AG09309 (cell line): ENCODE results near the gene PPIB.
A peak's percentile ranks its signal among the peaks of the same experiment; 100 is the strongest.

Source experiments
- DNase-seq: peaks from one replicate; pipeline ENCODE4 v3.0.0-alpha.2; 2010; ENCODE audit warnings: low read depth
- H3K4me3 ChIP-seq: 2 replicates; pipeline ENCODE4 v1.5.1; 2011; ENCODE audit warnings: mild to moderate bottlenecking, low read depth, low read length, moderate library complexity; ENCODE audit not compliant: control insufficient read depth
- TF ChIP-seq, protein P1 (sequence below): IDR thresholded peaks from 2 replicates; pipeline ENCODE4 v1.5.1; 2011; ENCODE audit warnings: mild to moderate bottlenecking, low read depth, low read length, inconsistent platforms; ENCODE audit not compliant: insufficient read depth, control insufficient read depth; ENCODE audit errors: missing control alignments

The PPIB gene

DNA sequence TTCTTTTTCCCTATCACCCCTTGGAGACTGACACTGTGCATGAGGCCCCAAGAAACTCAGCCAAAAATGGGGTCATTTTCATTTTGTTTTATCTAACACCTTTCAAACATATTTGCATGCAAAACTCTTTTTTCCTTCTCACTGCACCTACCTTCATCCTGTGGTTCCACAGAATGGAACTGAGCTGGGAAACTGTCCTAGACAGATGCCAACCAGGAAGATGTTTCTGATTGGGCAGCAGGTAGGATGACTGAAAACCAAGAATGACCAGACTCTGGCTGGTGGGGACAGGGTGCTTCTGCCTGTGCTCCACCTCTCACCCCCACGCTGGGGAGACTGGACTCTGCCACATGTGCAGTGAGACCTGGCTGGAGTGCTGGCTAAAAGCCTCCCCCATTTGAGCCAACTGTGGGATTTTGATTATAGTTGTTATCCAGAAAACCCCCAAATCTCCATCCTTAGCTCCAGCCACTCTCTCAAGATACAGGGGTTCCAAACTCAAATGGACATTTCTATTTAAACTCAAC lies 5.2 kb downstream of the PPIB start:
- TF ChIP-seq, protein P1, sequence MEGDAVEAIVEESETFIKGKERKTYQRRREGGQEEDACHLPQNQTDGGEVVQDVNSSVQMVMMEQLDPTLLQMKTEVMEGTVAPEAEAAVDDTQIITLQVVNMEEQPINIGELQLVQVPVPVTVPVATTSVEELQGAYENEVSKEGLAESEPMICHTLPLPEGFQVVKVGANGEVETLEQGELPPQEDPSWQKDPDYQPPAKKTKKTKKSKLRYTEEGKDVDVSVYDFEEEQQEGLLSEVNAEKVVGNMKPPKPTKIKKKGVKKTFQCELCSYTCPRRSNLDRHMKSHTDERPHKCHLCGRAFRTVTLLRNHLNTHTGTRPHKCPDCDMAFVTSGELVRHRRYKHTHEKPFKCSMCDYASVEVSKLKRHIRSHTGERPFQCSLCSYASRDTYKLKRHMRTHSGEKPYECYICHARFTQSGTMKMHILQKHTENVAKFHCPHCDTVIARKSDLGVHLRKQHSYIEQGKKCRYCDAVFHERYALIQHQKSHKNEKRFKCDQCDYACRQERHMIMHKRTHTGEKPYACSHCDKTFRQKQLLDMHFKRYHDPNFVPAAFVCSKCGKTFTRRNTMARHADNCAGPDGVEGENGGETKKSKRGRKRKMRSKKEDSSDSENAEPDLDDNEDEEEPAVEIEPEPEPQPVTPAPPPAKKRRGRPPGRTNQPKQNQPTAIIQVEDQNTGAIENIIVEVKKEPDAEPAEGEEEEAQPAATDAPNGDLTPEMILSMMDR, result no peak
- no peak overlapping the region for H3K4me3 ChIP-seq
- no peak for DNase-seq

DNA sequence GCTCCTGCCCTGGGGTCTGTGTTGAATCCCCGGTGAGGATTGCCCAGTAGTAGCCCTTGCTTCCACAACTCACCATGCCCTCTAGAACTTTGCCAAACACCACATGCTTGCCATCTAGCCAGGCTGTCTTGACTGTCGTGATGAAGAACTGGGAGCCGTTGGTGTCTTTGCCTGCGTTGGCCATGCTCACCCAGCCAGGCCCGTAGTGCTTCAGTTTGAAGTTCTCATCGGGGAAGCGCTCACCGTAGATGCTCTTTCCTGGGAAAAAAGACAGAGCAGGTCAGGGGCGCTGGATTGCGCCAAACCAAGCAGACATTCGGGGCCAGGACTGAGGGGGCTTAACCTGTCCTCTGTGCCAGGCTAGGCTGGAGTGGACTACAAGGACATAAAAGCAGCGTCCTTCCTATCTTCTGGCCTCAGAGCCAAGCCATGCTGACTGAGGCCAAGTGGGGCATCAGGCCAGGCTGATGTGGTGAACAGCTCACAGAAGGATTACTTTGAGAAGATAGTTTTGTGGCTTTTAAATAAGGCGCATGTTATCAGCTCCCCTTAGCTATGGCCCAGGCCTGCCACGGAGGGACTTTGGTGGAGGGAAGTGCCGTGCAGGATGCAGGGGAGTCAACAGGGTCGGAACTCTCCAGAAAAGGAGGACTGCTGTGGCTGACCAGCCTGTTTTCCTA lies 6.0 kb downstream of the PPIB start:
- H3K4me3 ChIP-seq, result no peak overlapping the region
- DNase-seq, result no peak
- TF ChIP-seq, protein P1, result no peak

GRCh38 chr15:64155802-64156651 lies 6.8 kb downstream of the PPIB start:
- H3K4me3 ChIP-seq, result no peak overlapping the region
- TF ChIP-seq, protein P1, result no peak
- DNase-seq, result no peak

DNA sequence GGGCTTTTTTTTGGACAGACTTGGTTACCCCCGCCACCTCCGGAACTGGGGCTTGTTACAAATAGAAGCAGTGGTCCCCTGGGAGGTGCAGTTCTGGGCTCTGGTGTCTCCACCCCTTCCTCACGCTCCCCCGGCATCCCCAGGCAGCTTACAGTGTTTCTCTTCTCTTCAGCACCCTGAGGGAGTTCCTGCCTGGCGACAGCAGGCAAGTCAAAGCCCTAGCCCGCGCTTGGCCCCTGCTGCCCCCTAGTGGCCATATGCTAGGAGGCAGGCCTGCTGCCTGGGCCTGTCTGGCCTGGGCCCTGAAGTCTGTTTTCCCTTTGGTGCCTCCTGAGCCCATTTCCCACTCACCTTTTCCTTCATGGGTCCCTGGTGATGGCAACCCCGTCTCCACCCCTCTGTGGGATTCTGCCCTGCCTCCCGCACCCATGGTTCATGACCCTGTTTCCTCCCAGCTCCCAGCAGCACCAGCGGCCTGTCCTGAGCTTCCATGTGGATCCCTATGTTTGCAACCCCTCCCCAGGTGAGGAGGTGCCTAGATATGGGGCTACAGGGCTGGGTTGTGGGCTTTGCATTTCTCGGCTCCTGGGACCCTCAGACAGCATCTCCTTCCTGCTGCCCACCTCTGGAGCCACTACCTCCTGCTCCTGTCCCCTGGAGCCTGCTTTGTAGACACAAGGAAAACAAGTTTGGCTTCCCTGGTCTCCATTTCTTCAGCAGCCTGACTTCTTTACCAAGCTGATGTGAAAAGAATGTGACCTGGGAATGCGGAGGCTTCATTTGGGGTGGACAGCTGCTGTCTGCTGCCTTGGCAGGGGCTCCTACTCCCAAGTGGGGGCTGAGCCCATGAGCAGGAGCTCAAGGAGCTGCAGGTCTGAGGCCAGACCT lies 9.1 kb downstream of the PPIB start:
- TF ChIP-seq, protein P1, result peak; percentile 99
- no peak overlapping the region for H3K4me3 ChIP-seq
- peak; percentile 31 for DNase-seq

DNA sequence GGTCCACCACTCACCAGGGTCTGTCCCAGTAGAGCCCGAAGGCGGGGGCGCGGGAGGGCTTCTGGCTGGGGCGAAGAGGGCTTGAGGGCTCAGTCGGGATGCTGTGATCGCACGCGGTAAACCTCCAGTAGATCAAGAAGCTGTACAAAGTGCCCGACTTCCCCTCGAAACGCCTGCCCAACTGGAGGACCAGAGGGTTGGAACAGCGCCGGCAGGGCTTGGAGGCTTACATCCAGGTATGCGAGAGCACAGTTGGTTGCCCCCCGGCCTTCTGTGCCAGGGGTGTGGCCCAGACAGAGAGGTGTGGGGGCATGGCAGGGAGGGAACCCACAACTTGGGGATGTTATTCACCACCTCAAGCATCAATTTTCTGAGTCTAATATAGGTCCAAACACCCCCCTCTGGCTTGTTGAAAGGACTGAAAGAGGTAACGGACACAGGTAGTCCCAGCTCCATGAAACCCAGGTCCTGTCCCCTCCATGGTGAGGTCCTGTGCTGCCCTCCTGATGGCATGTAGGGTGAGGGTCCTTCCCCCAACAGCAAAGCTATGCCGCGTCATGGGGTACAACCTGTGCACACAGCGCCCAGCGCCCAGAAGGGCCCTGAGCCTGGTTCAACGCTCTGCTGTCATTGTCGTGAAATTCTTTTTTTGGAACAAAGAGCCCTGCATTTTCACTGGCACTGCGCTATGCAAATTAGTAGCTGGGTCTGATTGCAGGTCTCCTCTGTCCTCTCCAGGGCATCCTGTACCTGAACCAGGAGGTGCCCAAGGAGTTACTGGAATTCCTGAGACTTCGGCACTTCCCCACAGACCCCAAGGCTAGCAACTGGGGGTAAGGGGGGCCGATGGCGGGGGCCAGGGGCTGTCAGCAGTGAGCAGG lies 10.1 kb downstream of the PPIB start:
- no peak for DNase-seq
- H3K4me3 ChIP-seq, result peak overlapping the region; percentile 14
- TF ChIP-seq, protein P1, result no peak
